SK-N-MC (cell line): ENCODE measurements around the gene PNMA1.
"Not testable (repeated sequence)": the region's sequence is repeated elsewhere in the genome, so short reads cannot be mapped to it uniquely, and the experiment has no call there.

ENCODE experiments used
- DNase-seq: peaks from one replicate; pipeline ENCODE4 v3.0.0-alpha.2; 2011; ENCODE audit warnings: low read depth, low spot score
- H3K27ac ChIP-seq: fragments of 200-600 bp; sonication (generic); 2 replicates; pipeline ENCODE4 v1.5.1; 2016; ENCODE audit warnings: mixed run types
- H3K36me3 ChIP-seq: fragments of 200-600 bp; sonication (generic); 2 replicates; pipeline ENCODE4 v1.6.1; 2017; ENCODE audit warnings: antibody characterized with exemption, low read length, mixed read lengths; ENCODE audit not compliant: insufficient read depth
- H3K4me3 ChIP-seq: fragments of 200-600 bp; sonication (generic); 2 replicates; pipeline ENCODE4 v1.5.1; 2016
- H3K9ac ChIP-seq: fragments of 200-600 bp; sonication (generic); 2 replicates; pipeline ENCODE4 v1.8.0; 2017; ENCODE audit warnings: mixed run types, mixed read lengths; ENCODE audit not compliant: insufficient read length
- H3K9me3 ChIP-seq: fragments of 200-600 bp; sonication (generic); 2 replicates; pipeline ENCODE4 v1.6.1; 2017; ENCODE audit warnings: low read depth, mild to moderate bottlenecking, antibody characterized with exemption, low read length, moderate library complexity, mixed read lengths
- EZH2 ChIP-seq: fragments of 200-600 bp; sonication (generic); IDR thresholded peaks from one replicate; pipeline ENCODE4 v1.6.1; 2017; ENCODE audit warnings: antibody characterized with exemption
- FOXP2 ChIP-seq: optimal IDR thresholded peaks from 2 replicates; pipeline ENCODE3; 2011; ENCODE audit warnings: mild to moderate bottlenecking, moderate library complexity; ENCODE audit not compliant: insufficient read depth; ENCODE audit errors: extremely low read length, control extremely low read depth
- POLR2AphosphoS5 ChIP-seq: IDR thresholded peaks from 2 replicates; pipeline ENCODE4 v1.6.1; 2012; ENCODE audit warnings: mild to moderate bottlenecking, low read depth, low read length, borderline replicate concordance

Gene PNMA1

GRCh38 chr14:73717266-73717665 lies 3.1 kb upstream of the PNMA1 start:
- DNase-seq: no peak
- no peak for TF ChIP-seq EZH2
- TF ChIP-seq FOXP2: no peak
- TF ChIP-seq POLR2AphosphoS5: 0 out of 2 replicates have a peak, but pooled peaks have one; percentile 24
- Histone ChIP-seq H3K4me3 (no peak overlapping the region), H3K9ac (no peak overlapping the region), H3K27ac (peak overlapping the region; percentile 49; the same call in 1 of the 2 replicates), H3K36me3 (peaks cover 45% of the 10 kb centered on the region), H3K9me3 (no peaks in the 10 kb centered on the region)

DNA sequence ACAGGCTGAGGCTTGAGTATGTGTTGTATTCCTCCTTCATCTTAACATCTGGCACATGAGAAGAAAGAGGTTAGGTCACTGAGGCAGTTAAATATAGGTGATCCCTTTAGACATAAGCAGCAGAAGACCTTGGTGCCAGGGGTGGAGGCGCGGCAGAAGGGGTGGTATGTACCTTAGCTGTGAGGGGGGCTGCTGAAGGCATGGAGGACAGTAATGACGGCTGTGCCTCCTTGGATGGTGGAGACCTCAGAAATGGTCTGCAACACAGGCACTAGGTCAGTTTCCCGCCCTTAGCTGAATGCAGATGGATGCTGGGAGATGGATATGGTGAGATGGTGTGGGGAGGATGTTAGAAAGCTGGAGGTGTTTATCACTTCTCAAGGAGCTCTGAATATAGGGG lies 1.5 kb upstream of the PNMA1 start:
- no peak for DNase-seq
- H3K9me3 ChIP-seq: no peaks in the 10 kb centered on the region
- peaks cover 29% of the 10 kb centered on the region for H3K36me3 ChIP-seq
- no peak for TF ChIP-seq FOXP2
- H3K4me3 ChIP-seq: no peak overlapping the region
- no peak overlapping the region for H3K9ac ChIP-seq
- peak overlapping the region; percentile 69 for H3K27ac ChIP-seq

DNA sequence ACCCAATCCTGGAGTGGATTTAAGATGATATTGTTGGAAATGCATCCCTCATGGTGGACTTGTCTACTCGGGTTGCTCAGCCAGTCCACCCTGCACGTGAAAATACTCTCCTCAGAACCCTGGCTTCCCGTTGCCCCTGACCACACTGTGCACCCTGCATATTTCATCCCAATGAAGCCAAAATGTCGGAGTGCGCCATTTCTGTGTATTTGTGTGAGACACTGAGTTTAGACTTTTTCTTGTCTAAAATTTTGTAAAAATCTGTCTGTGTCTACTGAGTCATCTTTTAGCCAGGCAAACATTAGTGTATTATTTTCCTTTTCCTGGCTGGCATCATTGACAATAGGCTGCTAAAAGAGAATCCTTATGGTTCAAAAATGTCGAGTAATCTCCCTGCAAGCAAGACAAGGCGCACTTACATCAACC lies 485 bp upstream of the PNMA1 start:
- peak overlapping the region; percentile 69 for H3K27ac ChIP-seq
- no peak for DNase-seq
- H3K4me3 ChIP-seq: peak overlapping the region; percentile 100
- no peak overlapping the region for H3K9ac ChIP-seq
- H3K36me3 ChIP-seq: peaks cover 22% of the 10 kb centered on the region
- no peak for TF ChIP-seq POLR2AphosphoS5
- no peaks in the 10 kb centered on the region for H3K9me3 ChIP-seq

DNA sequence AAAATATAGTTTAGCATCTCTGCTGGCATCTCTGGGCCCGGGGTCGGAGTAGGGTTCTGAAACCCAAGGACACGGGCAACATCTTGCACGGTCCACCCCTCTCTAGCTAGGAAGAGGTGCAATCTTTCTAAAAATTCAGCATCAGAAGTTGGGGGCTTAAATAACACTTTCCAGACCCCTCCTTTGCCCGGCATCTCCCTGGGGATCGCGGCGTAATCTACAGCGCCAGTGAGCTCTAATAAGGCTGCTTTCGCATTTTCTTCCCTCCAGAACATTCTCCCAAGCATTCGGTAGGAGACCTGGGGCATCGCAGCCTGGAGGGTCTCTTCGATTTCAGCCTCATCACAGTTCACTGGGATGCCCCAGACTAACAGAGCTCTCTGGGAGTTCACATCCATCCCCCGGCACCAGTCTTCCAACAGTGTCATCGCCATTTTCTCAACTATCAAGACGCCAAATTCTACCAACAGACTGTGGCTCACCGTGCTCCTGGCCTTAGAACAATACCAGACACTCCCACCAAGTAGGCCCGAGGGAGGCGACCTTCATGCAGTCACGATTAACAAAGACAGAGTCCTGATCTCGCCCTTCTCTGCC lies 880 bp downstream of the PNMA1 start:
- no peaks in the 10 kb centered on the region for H3K9me3 ChIP-seq
- peaks cover 13% of the 10 kb centered on the region for H3K36me3 ChIP-seq
- peak overlapping the region; percentile 70 for H3K27ac ChIP-seq
- H3K4me3 ChIP-seq: peak overlapping the region; percentile 100
- no peak for DNase-seq
- TF ChIP-seq POLR2AphosphoS5: no peak
- TF ChIP-seq FOXP2: no peak
- no peak for TF ChIP-seq EZH2
- peak overlapping the region; percentile 88 for H3K9ac ChIP-seq

GRCh38 chr14:73712540-73713180 lies 1.5 kb downstream of the PNMA1 start:
- TF ChIP-seq FOXP2 (no peak), EZH2 (no peak), POLR2AphosphoS5 (no peak)
- H3K36me3 ChIP-seq: peaks cover 8% of the 10 kb centered on the region; the same call in 1 of the 2 replicates
- no peak for DNase-seq
- H3K4me3 ChIP-seq: peak overlapping the region; percentile 100
- H3K27ac ChIP-seq: no peak overlapping the region
- H3K9ac ChIP-seq: peak overlapping the region; percentile 88
- H3K9me3 ChIP-seq: no peaks in the 10 kb centered on the region

DNA sequence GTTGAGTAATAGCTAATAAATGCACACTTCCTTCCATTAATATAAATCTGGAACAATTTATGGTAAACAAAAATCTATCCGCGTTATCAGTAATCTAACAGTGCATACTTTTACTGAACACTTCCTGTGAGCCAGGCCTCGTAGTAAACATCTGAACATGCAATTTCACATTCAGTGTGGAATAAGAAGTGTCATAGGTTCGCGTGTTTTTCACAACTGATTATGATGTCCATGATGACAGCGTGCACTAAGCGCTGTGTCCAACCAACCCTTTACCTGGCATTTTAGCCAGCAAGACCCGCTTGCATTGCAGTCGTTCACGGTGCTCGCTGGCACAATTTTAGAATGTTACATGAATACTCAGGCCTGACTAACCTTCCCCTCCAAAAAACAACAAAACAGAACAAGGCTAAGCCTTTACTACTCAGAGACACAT lies 2.1 kb downstream of the PNMA1 start:
- H3K36me3 ChIP-seq: peaks cover 7% of the 10 kb centered on the region; the same call in 1 of the 2 replicates
- DNase-seq: no peak
- H3K9me3 ChIP-seq: no peaks in the 10 kb centered on the region
- peak overlapping the region; percentile 100 for H3K4me3 ChIP-seq
- TF ChIP-seq EZH2 (no peak), FOXP2 (no peak), POLR2AphosphoS5 (no peak)
- no peak overlapping the region for H3K27ac ChIP-seq
- H3K9ac ChIP-seq: peak overlapping the region; percentile 88

GRCh38 chr14:73710737-73711136 lies 3.4 kb downstream of the PNMA1 start:
- H3K9ac ChIP-seq: no peak overlapping the region
- no peak overlapping the region for H3K27ac ChIP-seq
- peaks cover 2% of the 10 kb centered on the region; the same call in 1 of the 2 replicates for H3K36me3 ChIP-seq
- DNase-seq: no peak
- TF ChIP-seq FOXP2: no peak
- no peaks in the 10 kb centered on the region for H3K9me3 ChIP-seq
- H3K4me3 ChIP-seq: no peak overlapping the region

DNA sequence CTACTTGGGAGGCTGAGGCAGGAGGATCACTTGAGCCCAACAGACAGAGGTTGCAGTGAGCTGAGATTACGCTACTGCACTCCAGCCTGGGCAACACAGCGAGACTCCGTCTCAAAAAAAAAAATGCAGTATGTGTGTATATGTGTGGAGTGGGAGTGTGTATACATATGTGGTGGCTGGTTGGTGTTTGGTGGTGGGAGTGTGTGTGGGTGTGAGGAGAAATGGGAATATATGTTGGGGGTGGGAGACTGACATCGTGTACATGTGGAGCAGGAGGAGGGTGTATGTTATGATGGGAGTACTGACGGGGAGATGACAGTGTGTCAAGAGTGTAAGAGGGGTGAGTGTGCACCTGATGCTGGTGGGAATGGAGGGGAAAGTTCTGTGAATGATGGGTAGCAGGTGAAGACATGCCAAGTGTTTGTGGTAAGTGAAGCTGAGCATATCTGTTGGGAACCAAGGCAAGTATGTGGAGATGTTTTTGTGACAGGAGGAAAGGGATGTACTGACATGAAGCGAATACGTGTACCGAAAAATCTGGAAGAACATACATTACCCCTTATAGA lies 4.2 kb downstream of the PNMA1 start:
- H3K4me3 ChIP-seq: no peak overlapping the region
- H3K36me3 ChIP-seq: no peaks in the 10 kb centered on the region
- no peak overlapping the region for H3K9ac ChIP-seq
- no peak overlapping the region for H3K27ac ChIP-seq
- DNase-seq: no peak
- TF ChIP-seq FOXP2 (no peak), POLR2AphosphoS5 (no peak), EZH2 (no peak)
- H3K9me3 ChIP-seq: no peaks in the 10 kb centered on the region

DNA sequence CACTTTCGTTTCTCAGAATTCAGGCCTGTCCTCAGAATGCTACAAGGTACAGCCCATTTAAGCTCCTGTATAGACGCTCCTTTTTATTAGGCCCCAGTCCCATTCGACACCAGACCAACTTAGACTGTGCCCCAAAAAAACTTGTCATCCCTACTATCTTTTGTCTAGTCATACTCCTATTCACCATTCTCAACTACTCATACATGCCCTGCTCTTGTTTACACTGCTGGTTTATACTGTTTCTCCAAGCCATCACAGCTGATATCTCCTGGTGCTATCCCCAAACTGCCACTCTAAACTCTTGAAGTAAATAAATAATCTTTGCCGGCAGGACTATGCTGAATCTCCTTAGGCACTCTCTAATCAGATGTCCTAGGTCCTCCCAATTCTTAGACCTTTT lies 6.1 kb downstream of the PNMA1 start:
- H3K4me3 ChIP-seq, H3K9me3 ChIP-seq, H3K27ac ChIP-seq, H3K36me3 ChIP-seq, DNase-seq, H3K9ac ChIP-seq: not testable (repeated sequence)
